HCEC 1CT (cell line): ENCODE measurements around the gene ZFYVE26.
"Not testable (repeated sequence)": the region's sequence is repeated elsewhere in the genome, so short reads cannot be mapped to it uniquely, and the experiment has no call there.

Experiments used
- DNase-seq: peaks from one replicate; pipeline ENCODE4 v3.0.0-alpha.2; 2017

Gene ZFYVE26

GRCh38 chr14:67816326-67817002, at the start of gene ZFYVE26:
Gene ZFYVE26, minus strand, starts transcription at chr14:67816590. Its CDS starts 627 bp downstream, at chr14:67815963.
- peak; percentile 94 for DNase-seq

GRCh38 chr14:67863223-67863622, 46.8 kb upstream of the ZFYVE26 start:
- DNase-seq: no peak

- no peak for DNase-seq
Measured at GRCh38 chr14:67859169-67859749, 42.9 kb upstream of the ZFYVE26 start.

GRCh38 chr14:67857778-67858350, 41.5 kb upstream of the ZFYVE26 start:
- DNase-seq: no peak

GRCh38 chr14:67856827-67857226, 40.4 kb upstream of the ZFYVE26 start:
- DNase-seq: no peak

- no peak for DNase-seq
Measured at GRCh38 chr14:67853715-67854114, 37.3 kb upstream of the ZFYVE26 start.

- DNase-seq: no peak
Measured at GRCh38 chr14:67852926-67853604, 36.7 kb upstream of the ZFYVE26 start.

- DNase-seq: no peak
Measured at GRCh38 chr14:67851785-67852410, 35.5 kb upstream of the ZFYVE26 start.

- no peak for DNase-seq
Measured at GRCh38 chr14:67850066-67850830, 33.9 kb upstream of the ZFYVE26 start.

- no peak for DNase-seq
Measured at GRCh38 chr14:67846029-67846610, 29.7 kb upstream of the ZFYVE26 start.

- DNase-seq: peak; percentile 73
Measured at GRCh38 chr14:67837011-67837624, 20.7 kb upstream of the ZFYVE26 start.

- DNase-seq: no peak
Measured at GRCh38 chr14:67835596-67835995, 19.2 kb upstream of the ZFYVE26 start.

GRCh38 chr14:67833403-67833802, 17.0 kb upstream of the ZFYVE26 start:
- DNase-seq: no peak

GRCh38 chr14:67831113-67831512, 14.7 kb upstream of the ZFYVE26 start:
- no peak for DNase-seq

- no peak for DNase-seq
Measured at GRCh38 chr14:67821121-67821520, 4.7 kb upstream of the ZFYVE26 start.

- DNase-seq: peak; percentile 48
Measured at GRCh38 chr14:67820428-67820971, 4.1 kb upstream of the ZFYVE26 start.

- peak; percentile 80 for DNase-seq
Measured at GRCh38 chr14:67819563-67820421, 3.4 kb upstream of the ZFYVE26 start, which contains the start of gene RAD51B. Gene RAD51B, plus strand, starts transcription at chr14:67819779.

- DNase-seq: not testable (repeated sequence)
Measured at GRCh38 chr14:67818476-67818875, 2.1 kb upstream of the ZFYVE26 start.

- no peak for DNase-seq
Measured at GRCh38 chr14:67817750-67818438, 1.5 kb upstream of the ZFYVE26 start.
